Adipocyte (in vitro differentiated cells): ENCODE data around the gene LDAH.

Source experiments
- DNase-seq: peaks from one replicate; pipeline ENCODE4 v3.0.0-alpha.2; 2015; ENCODE audit warnings: low read depth
- H3K27me3 ChIP-seq: replicated peaks from 2 replicates; pipeline ENCODE4 v1.7.0; 2013; ENCODE audit warnings: mild to moderate bottlenecking, low read length, moderate library complexity; ENCODE audit not compliant: control insufficient read depth, insufficient read depth
- H3K36me3 ChIP-seq: 2 replicates; pipeline ENCODE4 v1.7.0; 2013; ENCODE audit warnings: low read length, mild to moderate bottlenecking, moderate library complexity; ENCODE audit not compliant: control insufficient read depth, insufficient read depth, severe bottlenecking
- H3K4me1 ChIP-seq: 2 replicates; pipeline ENCODE4 v1.7.0; 2013; ENCODE audit warnings: mild to moderate bottlenecking, low read length, moderate library complexity; ENCODE audit not compliant: control insufficient read depth, insufficient read depth
- H3K4me3 ChIP-seq: 2 replicates; pipeline ENCODE4 v1.7.0; 2013; ENCODE audit warnings: mild to moderate bottlenecking, low read length, moderate library complexity
- H3K9ac ChIP-seq: 2 replicates; pipeline ENCODE4 v1.7.0; 2013; ENCODE audit warnings: mild to moderate bottlenecking, low read length, moderate library complexity
- H3K9me3 ChIP-seq: 2 replicates; pipeline ENCODE4 v1.7.0; 2013; ENCODE audit warnings: mild to moderate bottlenecking, low read length, moderate library complexity; ENCODE audit not compliant: control insufficient read depth

The LDAH gene

DNA sequence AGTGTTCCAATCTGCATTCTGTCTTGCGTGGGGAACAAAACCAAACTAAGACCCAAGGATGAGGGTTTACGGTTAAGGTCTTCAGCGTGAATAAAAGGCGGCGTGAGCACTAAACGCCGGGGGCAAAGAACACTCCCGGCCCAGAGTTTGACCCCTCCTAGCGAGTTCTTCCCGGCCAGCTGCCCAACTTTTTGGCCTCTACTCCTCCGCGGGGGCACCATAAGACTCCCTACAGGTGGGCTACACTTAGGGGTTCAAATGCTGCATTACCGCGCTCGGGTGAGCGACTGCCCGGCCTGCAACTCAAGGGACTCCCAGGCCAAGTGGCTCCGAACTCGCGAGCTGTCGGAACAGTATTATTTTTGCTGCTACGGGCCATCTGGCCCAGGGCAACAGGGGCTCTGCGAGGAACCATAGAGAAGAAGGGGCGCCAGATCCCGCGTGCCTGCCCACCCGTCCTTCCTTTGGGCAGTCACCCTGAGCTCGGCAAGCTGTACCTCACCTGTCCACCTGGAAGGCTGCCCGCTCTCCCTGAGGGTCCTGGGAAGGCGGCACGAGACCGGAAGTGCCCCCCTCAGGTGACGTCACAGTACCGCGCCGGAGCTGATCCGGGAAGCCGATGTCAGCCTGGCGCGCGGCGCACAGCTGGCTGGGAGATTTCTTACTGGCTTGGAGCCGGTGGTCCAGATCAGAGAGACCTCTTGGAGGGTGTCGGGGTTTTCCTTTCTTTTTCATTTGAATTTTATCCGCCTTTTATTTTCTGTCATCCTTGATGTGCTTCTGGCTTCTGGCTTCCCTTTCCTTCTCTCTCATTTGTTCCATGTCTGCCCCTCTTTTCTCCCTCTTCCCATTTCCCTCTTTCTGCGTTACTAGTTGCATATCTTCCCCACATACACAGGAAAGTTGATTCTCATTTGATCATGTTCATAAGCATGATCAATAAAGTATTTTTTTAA lies at the start of gene LDAH:
LDAH (minus strand) TSS at position 567 of the 956 bp plus-strand sequence. CDS start 21,638 bp downstream, outside the sequence.
- DNase-seq, result peak; percentile 94
- Histone ChIP-seq H3K9me3 (no peaks in the 10 kb centered on the region), H3K4me3 (peak within 1 kb of the TSS; percentile 97), H3K36me3 (no peaks in the 10 kb centered on the region), H3K9ac (peak within 1 kb of the TSS; percentile 93), H3K4me1 (peaks cover 6% of the 10 kb centered on the region), H3K27me3 (no peaks in the 10 kb centered on the region)

DNA sequence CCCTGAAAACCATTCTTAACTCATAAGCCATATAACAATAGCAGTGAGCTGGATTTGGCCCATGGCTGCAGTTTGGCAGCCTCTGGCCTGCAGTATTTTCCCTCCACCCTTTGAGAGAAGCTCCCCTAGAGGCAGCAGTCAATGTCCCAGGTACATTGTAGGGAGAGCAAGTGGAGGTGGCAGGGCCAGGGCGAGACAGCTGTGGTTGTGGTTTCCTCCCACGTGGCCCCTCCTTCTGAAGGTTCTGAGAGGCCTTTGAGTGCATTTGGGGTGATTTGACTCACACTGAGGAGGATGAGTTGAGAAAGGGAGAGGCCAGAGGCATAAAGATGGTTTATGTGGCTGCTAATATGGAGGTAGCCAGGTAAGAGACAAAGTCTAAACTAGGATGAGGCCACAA lies 45.5 kb upstream of the LDAH start:
- H3K27me3 ChIP-seq, result peaks cover 11% of the 10 kb centered on the region
- peaks cover 9% of the 10 kb centered on the region for H3K9me3 ChIP-seq
- H3K36me3 ChIP-seq, result no peaks in the 10 kb centered on the region

DNA sequence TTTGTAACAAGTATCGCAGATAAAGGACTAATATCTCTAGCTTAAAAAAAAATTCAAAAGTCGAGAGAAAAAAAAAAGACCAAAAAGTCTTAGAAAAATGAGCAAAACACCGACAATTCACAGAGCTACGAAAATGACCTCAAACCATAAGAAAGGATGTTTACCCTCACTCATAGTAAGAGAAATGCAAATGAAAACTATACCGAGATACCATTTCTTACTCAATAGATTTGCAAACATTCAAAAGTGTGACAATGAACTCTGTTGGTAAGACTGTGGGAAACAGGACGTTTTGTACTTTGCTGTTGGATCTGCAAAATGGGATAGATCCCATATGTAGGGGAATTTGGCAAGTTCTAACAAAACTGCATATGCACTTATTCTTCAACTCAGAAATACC lies 39.9 kb upstream of the LDAH start:
- no peaks in the 10 kb centered on the region for H3K4me1 ChIP-seq
- no peak overlapping the region for H3K9ac ChIP-seq
- no peak for DNase-seq
- peaks cover 5% of the 10 kb centered on the region for H3K27me3 ChIP-seq
- peaks cover 9% of the 10 kb centered on the region for H3K9me3 ChIP-seq
- H3K4me3 ChIP-seq, result no peak overlapping the region
- H3K36me3 ChIP-seq, result no peaks in the 10 kb centered on the region

More for the DNA sequence above, 45.5 kb upstream of the LDAH start:
- H3K4me3 ChIP-seq, result no peak overlapping the region
- DNase-seq, result no peak
- H3K4me1 ChIP-seq, result no peaks in the 10 kb centered on the region
- no peak overlapping the region for H3K9ac ChIP-seq

DNA sequence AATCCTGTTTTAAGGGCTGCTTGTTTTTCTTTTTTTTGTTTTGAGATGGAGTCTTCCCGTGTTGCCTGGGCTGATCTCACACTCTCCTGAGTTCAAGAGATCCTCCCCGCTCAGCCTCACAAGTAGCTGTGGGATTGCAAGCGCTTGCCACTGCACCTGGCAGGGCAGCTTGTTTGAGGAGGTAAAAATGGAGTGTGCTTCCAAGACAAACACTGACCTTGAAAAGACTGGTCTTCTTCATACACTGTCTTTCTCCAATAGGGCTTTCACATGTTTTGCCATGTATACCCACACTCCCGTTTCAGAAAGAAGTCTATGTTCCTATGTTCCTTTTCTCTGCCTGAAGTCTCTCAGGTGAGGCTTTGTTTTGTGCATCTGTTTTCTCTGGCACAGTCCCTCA lies 32.6 kb upstream of the LDAH start:
- Histone ChIP-seq H3K27me3 (peaks cover 20% of the 10 kb centered on the region), H3K4me3 (no peak overlapping the region), H3K9ac (no peak overlapping the region), H3K9me3 (no peaks in the 10 kb centered on the region), H3K4me1 (no peaks in the 10 kb centered on the region), H3K36me3 (no peaks in the 10 kb centered on the region)
- no peak for DNase-seq

DNA sequence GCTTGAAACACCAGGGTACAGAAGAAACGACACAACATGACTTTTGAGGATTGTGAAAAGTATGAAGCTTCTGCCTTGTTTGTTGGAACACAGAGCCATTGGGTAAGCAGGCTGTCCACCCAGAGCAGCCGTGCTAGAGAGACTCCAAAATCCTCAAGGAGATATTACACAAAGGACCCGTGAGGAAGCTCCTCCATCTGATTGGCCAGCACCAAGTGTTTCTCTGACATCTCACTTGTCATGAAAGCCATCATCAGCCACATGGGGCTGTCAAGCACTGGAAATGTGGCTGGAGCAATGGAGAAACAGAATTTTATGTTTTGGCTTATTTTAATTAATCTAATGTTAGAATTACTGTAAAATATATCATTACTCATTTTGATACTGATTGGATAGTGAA lies 29.8 kb upstream of the LDAH start:
- H3K36me3 ChIP-seq, result no peaks in the 10 kb centered on the region
- no peak overlapping the region for H3K9ac ChIP-seq
- no peaks in the 10 kb centered on the region for H3K9me3 ChIP-seq
- DNase-seq, result no peak
- peaks cover 13% of the 10 kb centered on the region for H3K27me3 ChIP-seq
- H3K4me1 ChIP-seq, result no peaks in the 10 kb centered on the region
- H3K4me3 ChIP-seq, result no peak overlapping the region

DNA sequence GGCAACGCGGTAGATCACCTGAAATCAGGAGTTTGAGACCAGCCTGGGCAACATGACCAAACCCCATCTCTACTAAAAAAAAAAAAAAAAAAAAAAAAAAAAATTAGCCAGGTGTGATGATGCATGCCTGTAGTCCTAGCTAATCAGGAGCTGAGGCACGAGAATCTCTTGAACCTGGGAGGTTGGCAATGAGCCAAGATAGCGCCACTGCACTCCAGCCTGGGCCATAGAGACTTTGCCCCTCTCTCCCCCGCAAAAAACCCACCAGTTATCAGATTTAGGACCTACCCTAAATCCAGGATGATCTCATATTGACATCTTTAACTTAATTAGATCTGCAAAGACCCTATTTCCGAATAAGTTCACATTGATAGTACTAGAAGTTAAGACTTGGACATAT lies 29.2 kb upstream of the LDAH start:
- Histone ChIP-seq H3K9ac (no peak overlapping the region), H3K9me3 (no peaks in the 10 kb centered on the region), H3K27me3 (peaks cover 11% of the 10 kb centered on the region), H3K4me3 (no peak overlapping the region), H3K36me3 (no peaks in the 10 kb centered on the region), H3K4me1 (no peaks in the 10 kb centered on the region)
- DNase-seq, result no peak

DNA sequence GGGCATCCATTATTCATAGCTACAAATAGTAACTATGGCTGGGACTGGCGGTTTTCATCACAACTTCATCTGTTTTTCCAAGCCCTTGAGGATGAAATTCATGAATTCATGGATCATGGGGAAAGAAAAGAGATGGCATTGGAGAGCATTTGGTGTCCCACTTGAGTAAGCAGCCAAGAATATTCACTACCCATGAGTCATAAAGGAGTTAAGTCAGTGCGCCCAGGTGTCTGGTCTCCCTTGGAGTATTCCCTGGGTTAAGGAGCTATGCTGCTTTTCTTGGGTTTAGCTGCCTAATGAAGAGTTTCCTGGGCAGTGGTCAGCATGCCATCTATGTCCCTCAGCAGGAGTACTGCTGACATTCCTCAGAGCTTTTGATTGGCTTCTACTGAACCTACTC lies 21.3 kb upstream of the LDAH start:
- Histone ChIP-seq H3K9ac (no peak overlapping the region), H3K36me3 (no peaks in the 10 kb centered on the region), H3K27me3 (peaks cover 9% of the 10 kb centered on the region), H3K4me3 (no peak overlapping the region), H3K4me1 (no peaks in the 10 kb centered on the region), H3K9me3 (no peaks in the 10 kb centered on the region)
- DNase-seq, result no peak

DNA sequence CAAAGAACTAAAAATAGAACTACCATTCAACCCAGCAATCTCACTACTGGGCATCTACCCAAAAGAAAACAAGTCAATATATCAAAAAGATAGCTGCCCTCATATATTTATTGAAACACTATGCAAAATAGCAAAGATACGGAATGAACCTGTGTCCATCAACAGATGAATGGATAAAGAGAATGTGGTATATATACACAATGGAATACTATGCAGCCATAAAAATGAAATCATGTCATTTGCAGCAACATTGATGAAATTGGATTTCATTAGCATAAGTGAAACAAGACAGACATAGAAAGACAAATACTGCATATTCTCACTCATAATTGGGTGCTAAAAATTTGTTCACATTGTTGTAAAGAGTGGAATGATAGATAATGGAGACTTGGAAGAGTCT lies 16.2 kb upstream of the LDAH start:
- DNase-seq, result no peak
- Histone ChIP-seq H3K4me3 (no peak overlapping the region), H3K36me3 (no peaks in the 10 kb centered on the region), H3K9ac (no peak overlapping the region), H3K9me3 (no peaks in the 10 kb centered on the region), H3K4me1 (no peaks in the 10 kb centered on the region), H3K27me3 (peaks cover 15% of the 10 kb centered on the region)

DNA sequence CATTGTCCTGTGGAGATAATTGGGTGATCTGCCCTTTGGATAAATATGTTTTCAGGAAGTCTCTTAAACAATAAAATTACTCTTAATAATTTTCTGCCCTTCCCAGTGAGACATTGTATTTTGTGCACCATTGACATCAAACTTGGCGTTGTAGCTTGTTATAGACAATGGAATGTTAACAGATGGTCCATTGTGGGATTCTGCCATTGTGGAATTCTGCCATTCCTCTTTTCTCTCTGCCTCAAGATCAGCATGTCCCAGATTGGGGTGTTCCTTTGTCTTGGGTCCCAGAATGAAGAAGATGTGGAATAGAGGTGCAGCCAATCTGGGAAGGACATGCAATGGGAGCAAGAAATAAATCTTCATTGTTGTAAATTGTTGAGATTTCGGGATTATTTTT lies 15.1 kb upstream of the LDAH start:
- H3K36me3 ChIP-seq, result no peaks in the 10 kb centered on the region
- no peaks in the 10 kb centered on the region for H3K9me3 ChIP-seq
- no peak for DNase-seq
- no peak overlapping the region for H3K4me3 ChIP-seq
- peaks cover 15% of the 10 kb centered on the region for H3K27me3 ChIP-seq
- no peak overlapping the region for H3K9ac ChIP-seq
- H3K4me1 ChIP-seq, result no peaks in the 10 kb centered on the region

DNA sequence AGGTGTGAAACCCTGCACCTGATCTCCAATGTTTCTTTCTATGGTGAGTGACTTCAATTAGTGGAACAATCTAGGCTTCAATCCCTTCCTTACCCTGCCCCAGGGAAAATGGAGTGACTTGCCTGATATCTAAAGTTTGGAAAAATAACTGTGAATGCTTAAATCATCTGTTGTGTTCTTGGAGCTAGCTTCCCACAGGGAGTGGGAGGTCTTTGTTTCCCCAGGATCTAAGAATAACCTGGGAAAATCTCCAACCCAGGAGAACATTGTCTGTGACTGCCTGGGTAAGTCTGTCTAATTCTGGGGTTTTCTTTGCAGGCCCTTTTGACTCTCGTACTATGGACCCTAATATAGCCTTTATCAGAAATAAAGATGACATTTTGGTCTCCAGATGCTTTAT lies 13.6 kb upstream of the LDAH start:
- Histone ChIP-seq H3K36me3 (no peaks in the 10 kb centered on the region), H3K4me1 (no peaks in the 10 kb centered on the region), H3K4me3 (no peak overlapping the region), H3K9ac (no peak overlapping the region), H3K9me3 (no peaks in the 10 kb centered on the region), H3K27me3 (peaks cover 6% of the 10 kb centered on the region)
- no peak for DNase-seq

DNA sequence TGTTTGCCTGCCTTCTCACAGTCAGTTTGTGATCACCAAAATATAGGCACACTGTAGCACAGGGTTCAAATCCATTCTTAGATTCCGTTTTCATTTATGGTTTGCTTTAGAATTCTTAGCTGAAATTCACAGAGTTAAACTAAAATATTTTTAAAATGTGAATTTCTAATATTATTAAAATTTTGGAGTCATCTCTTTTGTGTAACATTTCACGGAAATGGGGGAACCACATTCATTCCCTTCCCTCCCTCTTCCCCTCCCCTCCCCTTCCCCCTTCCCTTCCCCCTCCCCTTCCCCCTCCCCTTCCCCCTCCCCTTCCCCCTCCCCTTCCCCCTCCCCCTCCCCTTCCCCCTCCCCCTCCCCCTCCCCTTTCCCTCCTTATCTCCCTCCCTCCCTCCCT lies 11.4 kb upstream of the LDAH start:
- Histone ChIP-seq H3K27me3 (peaks cover 12% of the 10 kb centered on the region), H3K9me3 (no peaks in the 10 kb centered on the region), H3K9ac (no peak overlapping the region), H3K4me1 (no peaks in the 10 kb centered on the region), H3K4me3 (no peak overlapping the region), H3K36me3 (no peaks in the 10 kb centered on the region)
- no peak for DNase-seq
